Ascending aorta (tissue), 2 donors: ENCODE results near the gene TMEM250. TPM values are rescaled to one million over a fixed set of nuclear protein-coding genes. Genes with fewer than 3 reads are reported as not detected.
"Not testable (repeated sequence)": the region's sequence is repeated elsewhere in the genome, so short reads cannot be mapped to it uniquely, and the experiment has no call there.

Experiments
- DNase-seq, 2 donors: peaks; one replicate each; pipeline ENCODE4 v3.0.0-alpha.2; 2019; ENCODE audit warnings: low spot score in 2 of 2
- H3K27ac ChIP-seq, 2 donors: fragments of 200-600 bp; sonication (generic); one replicate each; pipeline ENCODE4 v1.5.1; 2016 to 2017; ENCODE audit warnings: mild to moderate bottlenecking in 1 of 2
- H3K27me3 ChIP-seq: fragments of 200-600 bp; sonication (generic); one replicate; pipeline ENCODE4 v1.5.1; 2017
- H3K36me3 ChIP-seq, 2 donors: fragments of 200-600 bp; sonication (generic); one replicate each; pipeline ENCODE4 v1.5.1; 2016
- H3K4me1 ChIP-seq, 2 donors: fragments of 200-600 bp; sonication (generic); one replicate each; pipeline ENCODE4 v1.5.1; 2016 to 2017; ENCODE audit warnings: mild to moderate bottlenecking in 1 of 2
- H3K4me3 ChIP-seq, 2 donors: fragments of 200-600 bp; sonication (generic); one replicate each; pipeline ENCODE4 v1.5.1; 2016 to 2017; ENCODE audit warnings: mild to moderate bottlenecking in 1 of 2
- H3K9me3 ChIP-seq, 2 donors: fragments of 200-600 bp; sonication (generic); one replicate each; pipeline ENCODE4 v1.5.1; 2016
- CTCF ChIP-seq, 3 experiments: fragments of 200-600 bp in 2 of 3; fragments of 450-650 bp in 1 of 3; sonication (generic) in 2 of 3; IDR thresholded peaks; one replicate each; pipeline ENCODE4 v1.5.1; 2016 to 2019; ENCODE audit warnings: antibody characterized with exemption in 3 of 3, mild to moderate bottlenecking in 1 of 3, moderate library complexity in 1 of 3
- intact Hi-C: fragments of 100-400 bp; cut with DNase I; formaldehyde crosslinking; loops from one replicate; pipeline ENCODE4 v1.15.1; 2023
- total RNA-seq: library from RNA; depleted of rRNA; stranded (reverse); fragments of >200 nt; gene quantifications from one replicate; pipeline ENCODE4 v1.1.0, GENCODE V29; 2016

Gene TMEM250
- total RNA-seq, 1 donor from 2014 or later = 80.3 TPM

DNA sequence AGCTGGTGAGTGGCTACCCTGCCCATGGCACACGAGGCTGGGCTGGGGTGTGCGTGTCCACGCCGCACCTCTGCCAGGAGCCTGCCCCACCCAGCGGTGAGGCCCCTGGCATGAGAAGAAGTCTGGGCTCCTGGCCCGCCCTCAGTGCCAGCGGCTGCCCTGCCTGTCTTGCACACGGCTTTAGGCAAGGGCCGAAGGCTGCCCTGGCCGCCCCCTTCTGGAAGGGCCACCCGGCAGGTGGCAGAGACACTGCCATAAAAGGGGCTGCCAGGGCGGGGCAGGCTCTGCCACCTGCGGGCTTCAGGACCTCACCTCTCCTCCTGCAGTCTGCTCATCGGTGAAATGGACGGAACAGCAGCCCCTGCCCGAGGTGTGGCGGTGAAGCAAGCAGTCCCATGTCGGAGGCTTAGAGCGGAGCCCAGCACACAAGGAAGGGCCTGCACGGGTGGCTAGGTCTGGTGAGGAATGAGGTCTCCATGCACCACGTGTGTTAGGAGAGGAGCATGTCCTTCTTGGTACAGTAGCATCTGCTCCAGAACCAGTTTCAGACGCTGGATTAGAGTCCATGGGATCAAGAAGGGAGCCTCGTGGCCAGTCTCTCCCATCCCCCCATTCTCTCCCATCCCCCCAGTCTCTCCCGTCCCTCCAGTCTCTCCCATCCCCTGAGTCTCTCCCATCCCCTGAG is 34.8 kb upstream of the TMEM250 start:
- H3K27ac ChIP-seq = no peak overlapping the region
- H3K27me3 ChIP-seq = no peaks in the 10 kb centered on the region
- intact Hi-C loops = no loop called here

GRCh38 chr9:136152931-136153330 is 34.3 kb upstream of the TMEM250 start:
- no peaks in the 10 kb centered on the region for H3K9me3 ChIP-seq
- TF ChIP-seq CTCF (IDR thresholded peaks at IDR 0.05) = no peak
- no peaks in the 10 kb centered on the region for H3K4me1 ChIP-seq
- no peak overlapping the region for H3K27ac ChIP-seq
- intact Hi-C loops = no loop called here
- H3K4me3 ChIP-seq = no peak overlapping the region
- H3K27me3 ChIP-seq = no peaks in the 10 kb centered on the region
- DNase-seq = no peak
- no peaks in the 10 kb centered on the region for H3K36me3 ChIP-seq

More for the DNA sequence above, 34.8 kb upstream of the TMEM250 start:
- Histone ChIP-seq H3K4me3 (no peak overlapping the region), H3K9me3 (no peaks in the 10 kb centered on the region), H3K4me1 (no peaks in the 10 kb centered on the region), H3K36me3 (no peaks in the 10 kb centered on the region)
- DNase-seq = no peak
- TF ChIP-seq CTCF (IDR thresholded peaks at IDR 0.05) = no peak

DNA sequence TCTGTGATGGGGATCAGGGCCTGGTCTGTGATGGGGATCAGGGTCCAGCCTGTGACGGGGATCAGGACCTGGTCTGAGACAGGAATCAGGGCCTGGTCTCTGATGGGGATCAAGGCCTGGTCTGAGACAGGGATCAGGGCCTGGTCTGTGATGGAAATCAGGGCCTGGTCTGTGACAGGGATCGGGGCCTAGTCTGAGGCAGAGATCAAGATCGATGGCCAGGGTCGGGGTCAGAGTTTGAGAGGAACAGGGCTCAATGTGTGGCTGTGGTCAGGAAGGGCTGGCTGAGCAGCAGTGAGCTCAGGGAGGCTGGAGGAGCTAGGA is 33.8 kb upstream of the TMEM250 start:
- H3K4me1 ChIP-seq = no peaks in the 10 kb centered on the region
- TF ChIP-seq CTCF (IDR thresholded peaks at IDR 0.05) = no peak
- H3K27ac ChIP-seq = no peak overlapping the region
- H3K4me3 ChIP-seq = no peak overlapping the region
- H3K27me3 ChIP-seq = no peaks in the 10 kb centered on the region
- no peaks in the 10 kb centered on the region for H3K9me3 ChIP-seq
- no peaks in the 10 kb centered on the region for H3K36me3 ChIP-seq
- DNase-seq = no peak
- intact Hi-C loops = no loop called here

GRCh38 chr9:136151848-136152542 is 33.3 kb upstream of the TMEM250 start:
- Histone ChIP-seq H3K4me1 (no peaks in the 10 kb centered on the region), H3K4me3 (no peak overlapping the region), H3K36me3 (no peaks in the 10 kb centered on the region), H3K9me3 (no peaks in the 10 kb centered on the region), H3K27ac (no peak overlapping the region), H3K27me3 (no peaks in the 10 kb centered on the region)
- DNase-seq = no peak
- intact Hi-C loops = no loop called here
- no peak for TF ChIP-seq CTCF (IDR thresholded peaks at IDR 0.05)

DNA sequence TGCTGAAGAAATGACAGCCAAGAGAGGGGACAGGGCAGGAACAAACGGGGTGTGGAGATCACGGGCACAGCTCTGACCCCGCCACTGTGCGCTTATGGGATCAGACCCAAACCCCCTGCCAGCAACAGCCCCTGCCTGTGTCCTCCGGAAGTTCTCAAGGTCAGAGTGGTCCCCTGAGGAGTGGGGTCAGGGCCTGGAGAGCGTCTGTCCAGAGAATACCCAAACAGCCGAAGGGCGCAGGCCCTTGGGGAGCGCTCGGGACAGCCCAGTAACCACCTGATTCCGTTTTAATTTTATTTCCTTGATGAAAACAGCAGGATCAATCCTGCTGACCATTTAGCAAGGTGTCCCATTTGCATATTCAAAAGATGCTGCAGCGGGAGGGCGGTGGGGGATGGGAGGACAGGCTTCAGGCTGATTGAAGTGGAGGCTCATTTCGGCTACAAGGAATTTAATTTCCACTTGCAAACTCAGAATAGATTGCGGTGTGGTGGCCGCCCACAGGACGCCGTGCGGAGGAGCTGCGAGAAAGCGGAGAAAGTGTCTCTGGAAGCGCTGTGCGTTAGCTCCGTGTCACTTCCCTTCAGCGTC is 32.6 kb upstream of the TMEM250 start:
- H3K4me3 ChIP-seq = no peak overlapping the region
- H3K4me1 ChIP-seq = no peaks in the 10 kb centered on the region
- no peak overlapping the region for H3K27ac ChIP-seq
- TF ChIP-seq CTCF (IDR thresholded peaks at IDR 0.05) = no peak
- no peaks in the 10 kb centered on the region for H3K36me3 ChIP-seq
- H3K27me3 ChIP-seq = no peaks in the 10 kb centered on the region
- intact Hi-C loops = no loop called here
- no peaks in the 10 kb centered on the region for H3K9me3 ChIP-seq
- no peak for DNase-seq

GRCh38 chr9:136150664-136151213 is 32.1 kb upstream of the TMEM250 start:
- H3K27ac ChIP-seq, H3K27me3 ChIP-seq, H3K36me3 ChIP-seq, H3K9me3 ChIP-seq, intact Hi-C loops, H3K4me1 ChIP-seq, H3K4me3 ChIP-seq, DNase-seq: not testable (repeated sequence)
